C4-2B (cell line): Measurements from ENCODE around the gene TSC22D1.

Source experiments
- CTCF ChIP-seq: fragments of 450-650 bp; conservative IDR thresholded peaks from 2 replicates; pipeline ENCODE4 v1.5.1; 2017; ENCODE audit warnings: mild to moderate bottlenecking
- ZFX ChIP-seq: fragments of 450-650 bp; IDR thresholded peaks from 2 replicates; pipeline ENCODE4 v1.6.1; 2017

- no peak for TF ChIP-seq CTCF
- TF ChIP-seq ZFX: no peak
Observed at GRCh38 chr13:44403461-44404056, 172.6 kb downstream of the TSC22D1 start.
